GM13977 (cell line): Measurements from ENCODE around the gene SH3PXD2A.
A peak's percentile ranks its signal among the peaks of the same experiment; 100 is the strongest.

Experiments
- DNase-seq: peaks from one replicate; pipeline ENCODE4 v3.0.0; 2012; ENCODE audit warnings: low spot score
- in situ Hi-C: fragments of 300-500 bp; cut with MboI; formaldehyde crosslinking; loops from one replicate; pipeline ENCODE4 v1.12.0; 2022; ENCODE audit warnings: low sequenced_read_pairs, low pct_unique_long_range_greater_than_20kb, mixed read lengths, inconsistent platforms; ENCODE audit not compliant: unreplicated experiment
- TF ChIP-seq, protein P1 (sequence below): IDR thresholded peaks from 2 replicates; pipeline ENCODE4 v1.5.1; 2012; ENCODE audit warnings: mild to moderate bottlenecking, control low read depth; ENCODE audit not compliant: insufficient read depth; ENCODE audit errors: extremely low read depth, missing control alignments

SH3PXD2A gene

DNA sequence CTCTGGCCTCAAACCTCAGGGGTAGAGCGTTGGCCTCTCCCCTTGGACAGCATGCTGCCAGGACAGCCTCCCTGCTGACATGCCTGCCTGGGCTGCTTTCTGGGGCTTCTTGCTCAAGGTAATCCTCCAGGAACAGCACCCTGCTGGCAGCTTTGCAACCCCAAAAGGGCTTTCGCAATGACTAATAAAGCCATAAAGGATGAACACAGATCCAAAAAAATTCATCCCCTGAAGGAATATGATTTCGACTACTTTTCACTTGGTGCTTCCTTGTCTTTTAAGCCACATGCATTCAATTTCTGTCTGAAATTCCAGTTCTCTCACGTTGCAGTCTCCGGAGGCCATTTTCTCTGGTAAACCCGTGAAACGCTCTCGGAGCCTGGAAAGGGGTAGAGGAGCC is 15.1 kb upstream of the SH3PXD2A start:
- no peak for DNase-seq
- in situ Hi-C loops, result no loop called here
- TF ChIP-seq, protein P1, sequence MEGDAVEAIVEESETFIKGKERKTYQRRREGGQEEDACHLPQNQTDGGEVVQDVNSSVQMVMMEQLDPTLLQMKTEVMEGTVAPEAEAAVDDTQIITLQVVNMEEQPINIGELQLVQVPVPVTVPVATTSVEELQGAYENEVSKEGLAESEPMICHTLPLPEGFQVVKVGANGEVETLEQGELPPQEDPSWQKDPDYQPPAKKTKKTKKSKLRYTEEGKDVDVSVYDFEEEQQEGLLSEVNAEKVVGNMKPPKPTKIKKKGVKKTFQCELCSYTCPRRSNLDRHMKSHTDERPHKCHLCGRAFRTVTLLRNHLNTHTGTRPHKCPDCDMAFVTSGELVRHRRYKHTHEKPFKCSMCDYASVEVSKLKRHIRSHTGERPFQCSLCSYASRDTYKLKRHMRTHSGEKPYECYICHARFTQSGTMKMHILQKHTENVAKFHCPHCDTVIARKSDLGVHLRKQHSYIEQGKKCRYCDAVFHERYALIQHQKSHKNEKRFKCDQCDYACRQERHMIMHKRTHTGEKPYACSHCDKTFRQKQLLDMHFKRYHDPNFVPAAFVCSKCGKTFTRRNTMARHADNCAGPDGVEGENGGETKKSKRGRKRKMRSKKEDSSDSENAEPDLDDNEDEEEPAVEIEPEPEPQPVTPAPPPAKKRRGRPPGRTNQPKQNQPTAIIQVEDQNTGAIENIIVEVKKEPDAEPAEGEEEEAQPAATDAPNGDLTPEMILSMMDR, result no peak

GRCh38 chr10:103869336-103869735 is 14.0 kb upstream of the SH3PXD2A start:
- in situ Hi-C loops, result loop anchor here (10.0 kb wide), 1 partner anchor 155 kb away; no protein-coding TSS in a partner anchor
- TF ChIP-seq, protein P1, result no peak

GRCh38 chr10:103868200-103868599 is 12.8 kb upstream of the SH3PXD2A start:
- in situ Hi-C loops, result loop anchor here (10.0 kb wide), 1 partner anchor 153 kb away; no protein-coding TSS in a partner anchor
- TF ChIP-seq, protein P1, result no peak
- no peak for DNase-seq

More at GRCh38 chr10:103869336-103869735, 14.0 kb upstream of the SH3PXD2A start:
- DNase-seq, result no peak

GRCh38 chr10:103861505-103861904 is 6.1 kb upstream of the SH3PXD2A start:
- TF ChIP-seq, protein P1, result no peak
- DNase-seq, result no peak
- in situ Hi-C loops, result loop anchor here (10.0 kb wide), 1 partner anchor 147 kb away; no protein-coding TSS in a partner anchor

GRCh38 chr10:103859161-103860086 is 4.0 kb upstream of the SH3PXD2A start:
- in situ Hi-C loops, result loop anchor here (10.0 kb wide), 1 partner anchor 145 kb away; no protein-coding TSS in a partner anchor
- peak; percentile 74 for DNase-seq
- TF ChIP-seq, protein P1, result peak; percentile 67

DNA sequence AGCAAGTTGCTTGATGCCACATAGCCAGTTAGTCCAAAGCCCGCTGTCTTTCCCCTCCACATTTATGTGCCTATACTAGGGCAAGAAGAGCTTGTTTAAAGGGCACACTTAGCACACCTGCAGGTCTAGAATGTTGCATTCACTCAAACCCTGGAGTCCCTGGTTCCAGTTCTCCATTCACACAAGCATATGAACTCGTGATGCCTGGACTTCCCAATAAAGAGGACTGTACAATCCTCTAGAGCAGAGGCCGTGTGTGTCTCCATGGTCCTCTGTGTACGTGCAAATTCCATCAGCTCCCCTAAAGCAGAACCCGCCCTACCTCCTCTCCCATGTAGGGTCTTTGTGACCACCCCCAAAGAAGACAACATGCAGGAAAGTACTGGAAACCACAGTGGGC is 3.0 kb upstream of the SH3PXD2A start:
- in situ Hi-C loops, result no loop called here
- TF ChIP-seq, protein P1, result no peak
- DNase-seq, result no peak
